HG03565 (cell line): ENCODE data around the gene EPHA2.

Source experiments
- ATAC-seq: cut with Tn5 transposase; IDR thresholded peaks from one replicate; pipeline ENCODE4 v1.9.1; 2021; ENCODE audit warnings: mild to moderate bottlenecking, moderate library complexity; ENCODE audit not compliant: unreplicated experiment

The EPHA2 gene

DNA sequence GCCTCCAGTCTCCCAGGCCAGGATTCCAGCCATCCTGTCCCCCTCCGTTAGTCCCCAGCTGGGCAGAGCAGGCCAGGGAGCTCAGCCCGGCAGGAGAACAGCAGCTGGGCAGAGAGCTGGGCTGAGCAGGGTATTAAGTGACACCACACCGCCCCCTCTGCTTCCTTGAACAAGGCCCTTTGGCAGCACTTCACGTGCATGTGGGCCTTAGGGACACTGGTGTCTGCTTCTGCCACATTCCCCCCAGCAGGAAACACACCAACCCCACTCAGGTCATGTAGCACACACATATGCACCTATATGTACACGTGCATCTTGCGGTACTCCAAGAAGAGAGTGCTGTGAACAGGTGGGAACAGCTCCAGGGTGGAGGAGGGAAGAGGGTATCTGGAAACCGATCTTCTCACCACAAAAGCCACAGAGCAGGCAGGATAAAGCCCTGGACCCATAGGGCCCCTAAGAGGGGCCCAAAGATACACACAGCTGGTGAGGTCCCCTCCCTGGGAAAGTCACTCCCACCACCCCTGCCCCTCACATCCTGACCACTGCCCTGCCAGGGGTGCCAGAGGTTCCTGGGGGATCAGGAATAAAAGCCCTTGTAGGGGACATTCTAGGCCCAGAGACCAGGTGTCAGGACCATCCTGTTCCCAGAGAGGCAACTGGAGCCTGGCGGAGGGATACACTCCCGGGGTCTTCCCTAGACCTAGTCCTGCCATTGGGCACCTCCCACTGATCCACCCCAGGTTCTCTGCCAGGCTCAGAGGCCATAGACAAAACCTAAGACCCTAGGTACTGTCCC lies 4.5 kb downstream of the EPHA2 start:
- no peak for ATAC-seq

DNA sequence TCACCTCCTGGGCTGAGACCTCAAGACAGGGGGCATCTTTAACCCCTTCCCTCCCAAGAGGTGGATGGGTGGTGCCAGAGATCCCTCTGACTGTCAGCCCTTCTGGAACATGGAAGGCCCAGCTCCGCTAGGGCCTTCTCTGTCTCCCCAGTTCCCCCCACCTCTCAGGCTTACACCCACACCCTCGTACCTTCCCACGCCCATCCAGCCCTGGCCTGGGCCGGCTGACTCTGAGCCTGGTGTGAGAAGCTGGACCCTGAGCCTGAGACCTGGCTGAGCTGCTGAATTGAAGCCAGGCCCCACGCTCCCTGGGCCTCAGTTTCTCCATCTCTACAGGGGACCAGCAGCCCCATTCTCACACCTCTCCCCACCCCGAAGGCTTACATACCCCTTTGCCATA lies 5.4 kb downstream of the EPHA2 start:
- no peak for ATAC-seq

DNA sequence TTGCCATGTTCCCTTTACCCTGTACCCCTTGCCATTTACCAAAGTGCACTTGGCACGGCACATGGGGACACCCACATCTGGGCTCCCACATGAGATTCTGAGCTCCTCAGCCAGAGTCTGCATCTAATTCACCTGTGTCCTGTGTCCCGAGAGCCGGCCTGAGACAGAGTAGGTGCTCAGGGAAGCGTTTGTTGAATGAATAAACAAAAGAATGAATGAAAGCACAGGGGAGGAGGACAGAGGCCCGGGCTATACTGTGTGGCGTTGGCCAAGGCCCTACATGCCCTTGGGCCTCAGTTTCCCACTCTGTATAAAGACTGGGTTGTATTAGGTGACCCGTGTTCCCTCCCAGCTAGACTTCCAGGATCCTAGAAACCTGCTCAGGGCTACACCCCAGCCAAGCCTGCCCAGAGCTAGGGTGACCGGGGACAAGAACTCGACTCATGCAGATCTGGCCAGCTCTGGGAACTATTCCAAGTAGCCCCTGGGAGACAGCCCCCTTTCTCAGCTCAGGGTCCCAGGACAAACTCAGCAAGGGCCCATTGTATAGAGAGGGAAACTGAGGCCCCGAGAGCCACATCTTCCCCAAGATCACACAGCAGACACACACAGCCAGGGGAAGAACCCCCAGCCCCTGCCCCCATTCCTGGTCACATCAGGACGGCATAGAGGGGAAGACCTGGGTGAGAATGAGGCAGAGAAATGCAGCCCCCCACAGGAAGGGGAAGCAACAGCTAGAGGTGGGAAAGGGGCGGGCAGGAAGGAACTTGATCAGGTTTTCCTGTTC lies 6.0 kb downstream of the EPHA2 start:
- ATAC-seq, result no peak

DNA sequence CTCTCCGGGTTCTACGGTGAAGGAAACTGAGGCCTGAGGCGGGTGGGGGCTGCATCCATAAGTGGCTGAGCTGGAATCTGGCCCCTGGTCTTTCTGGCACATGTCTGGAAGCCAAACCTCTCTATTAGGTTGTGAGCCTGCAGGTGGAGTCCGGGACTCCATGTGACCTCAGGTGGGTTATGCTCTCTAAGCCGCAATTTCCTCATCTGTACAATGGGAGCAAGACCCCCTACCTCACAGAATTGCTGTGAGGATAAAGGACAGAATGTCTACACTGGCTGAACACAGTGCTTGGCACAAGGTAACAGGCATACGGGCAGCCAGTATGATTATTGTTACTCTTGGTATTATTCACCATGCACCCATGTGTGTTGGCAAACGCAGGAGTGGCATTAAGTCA lies 6.7 kb downstream of the EPHA2 start:
- ATAC-seq, result no peak

DNA sequence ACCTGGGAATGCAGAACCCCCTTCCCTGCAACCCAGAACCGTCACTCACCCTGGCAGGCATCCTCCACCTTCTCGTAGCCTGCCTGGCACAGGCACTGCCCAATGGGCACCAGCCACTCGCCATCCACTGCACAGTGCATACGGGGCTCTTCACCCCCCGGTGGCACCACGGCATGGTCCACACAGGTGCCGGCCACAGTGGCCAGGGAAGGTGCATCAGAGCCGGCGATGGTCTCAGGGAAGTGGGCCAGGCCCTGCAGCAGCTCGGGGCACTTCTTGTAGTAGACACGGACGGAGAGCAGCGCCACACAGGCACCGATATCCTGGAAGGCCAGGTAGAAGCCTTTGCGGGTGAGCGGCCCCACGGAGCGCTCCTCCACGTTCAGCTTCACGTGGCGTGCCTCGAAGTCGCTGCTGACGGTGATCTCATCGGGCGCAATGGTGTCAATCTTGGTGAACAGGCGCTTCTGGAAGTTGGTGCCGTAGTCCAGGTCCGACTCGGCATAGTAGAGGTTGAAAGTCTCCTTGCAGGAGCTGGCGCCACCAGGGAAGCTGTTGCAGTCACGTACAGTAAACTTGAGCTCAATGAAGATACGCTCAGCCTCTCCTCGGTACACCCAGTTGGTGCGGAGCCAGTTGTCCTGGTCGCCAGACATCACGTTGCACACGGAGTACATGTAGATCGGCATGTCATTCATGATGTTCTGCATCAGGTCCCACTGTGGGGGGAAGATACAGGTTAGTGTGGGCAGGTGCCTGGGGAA lies 7.4 kb downstream of the EPHA2 start:
- no peak for ATAC-seq

DNA sequence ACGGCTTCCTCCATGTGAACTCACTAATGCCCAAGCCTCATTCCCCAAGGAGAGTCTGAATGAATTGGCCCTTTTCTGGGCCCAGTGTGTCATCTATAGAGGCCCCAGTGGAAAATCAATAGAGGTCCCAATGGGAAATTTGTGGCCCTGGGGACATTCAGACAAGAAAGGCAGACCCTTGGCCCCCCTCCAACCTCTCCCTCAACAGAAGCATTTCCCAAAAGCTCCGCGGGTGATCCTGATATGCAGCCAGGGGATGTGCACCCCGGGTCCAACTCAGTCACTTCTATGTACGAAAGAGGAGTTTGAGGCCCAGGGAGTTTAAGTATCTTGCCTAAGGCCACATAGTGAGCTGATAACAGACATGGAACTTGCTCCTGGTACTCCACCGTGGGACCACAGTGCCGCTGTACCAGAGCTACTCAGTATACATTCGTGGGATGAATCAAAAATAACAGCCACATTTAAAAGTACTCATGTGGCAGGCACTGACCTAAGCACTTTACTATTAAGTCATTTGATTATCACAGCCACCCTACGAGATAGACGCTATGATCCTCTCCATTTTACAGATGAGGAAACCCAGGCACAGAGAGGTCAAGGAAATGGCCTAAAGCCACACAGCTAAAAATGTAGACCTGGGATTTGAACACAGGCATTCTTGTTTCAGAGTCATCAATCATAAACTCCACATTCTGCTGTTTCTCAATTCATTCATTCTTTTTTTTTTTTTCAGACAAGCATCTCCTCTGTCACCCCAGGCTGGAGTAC lies 8.5 kb downstream of the EPHA2 start:
- ATAC-seq, result no peak

DNA sequence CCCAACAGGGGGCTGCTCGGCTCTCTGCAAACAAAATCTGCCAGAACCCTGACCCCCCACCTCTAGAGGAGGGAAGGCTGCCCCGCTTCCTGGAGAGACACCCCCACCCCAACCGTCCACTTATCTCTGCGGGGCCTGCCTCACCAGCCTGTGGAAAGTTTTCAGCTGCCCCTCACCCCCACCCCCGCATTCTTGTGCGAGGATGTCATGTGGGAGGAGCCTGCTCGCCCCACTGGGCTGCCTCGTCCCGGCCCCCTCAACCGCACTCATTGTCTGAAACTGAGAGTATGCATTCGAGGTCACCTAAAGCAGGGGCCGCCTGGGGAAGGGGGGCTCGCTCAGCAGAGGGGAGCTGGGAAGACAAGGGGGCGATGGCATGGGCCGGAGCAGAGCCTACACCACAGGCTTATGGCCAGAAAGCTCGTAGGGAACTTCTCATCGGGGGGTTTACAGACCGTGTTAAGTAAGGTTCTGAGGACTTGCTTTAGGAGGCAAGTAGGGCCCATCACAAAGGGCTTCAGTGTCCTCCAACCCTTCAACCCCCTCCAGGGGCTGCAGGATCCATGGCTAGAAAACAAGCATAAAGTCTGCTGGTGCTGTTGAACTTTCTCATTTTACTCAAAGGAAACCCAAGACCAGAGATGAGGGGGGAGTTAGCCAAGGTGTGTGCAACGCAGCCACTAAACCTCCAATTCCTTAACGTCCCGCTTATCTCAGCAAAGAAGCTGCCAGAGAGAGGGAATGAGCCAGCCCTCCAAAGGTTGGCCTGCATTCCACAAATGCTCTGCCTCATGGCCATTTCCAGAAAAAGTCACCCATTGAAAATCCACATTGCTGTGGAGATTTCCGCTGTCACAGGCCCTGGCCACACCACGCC lies 9.4 kb downstream of the EPHA2 start:
- ATAC-seq, result no peak

DNA sequence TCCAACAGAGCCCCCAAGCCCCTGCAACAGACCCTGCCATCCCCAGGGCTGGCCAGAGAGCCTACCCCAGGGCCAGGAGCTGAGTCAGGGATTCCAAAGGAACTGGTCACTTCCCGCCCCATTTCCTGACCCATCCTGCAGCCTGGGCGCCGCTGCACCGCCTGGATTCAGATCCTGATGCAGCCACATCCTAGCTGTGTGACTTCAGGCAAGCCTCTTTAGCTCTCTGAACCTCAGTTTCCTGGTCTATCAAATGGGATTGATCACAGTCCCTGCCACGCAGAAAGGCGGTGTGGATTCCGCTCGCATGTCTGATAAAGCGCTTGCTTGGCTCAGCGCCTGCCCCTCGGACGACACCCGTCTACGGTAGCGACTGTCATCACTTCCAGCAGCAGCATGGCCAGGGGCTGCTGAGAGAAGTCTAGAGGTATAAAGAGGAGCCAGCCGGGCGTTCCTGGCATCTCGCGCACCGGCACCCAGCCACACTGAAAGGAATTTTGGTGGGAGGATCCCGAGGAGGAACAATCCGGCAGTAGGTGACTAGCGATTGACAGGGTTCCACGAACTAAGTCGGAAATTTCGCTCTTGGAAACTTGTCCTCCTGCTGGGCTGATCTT lies 10.1 kb downstream of the EPHA2 start:
- no peak for ATAC-seq

DNA sequence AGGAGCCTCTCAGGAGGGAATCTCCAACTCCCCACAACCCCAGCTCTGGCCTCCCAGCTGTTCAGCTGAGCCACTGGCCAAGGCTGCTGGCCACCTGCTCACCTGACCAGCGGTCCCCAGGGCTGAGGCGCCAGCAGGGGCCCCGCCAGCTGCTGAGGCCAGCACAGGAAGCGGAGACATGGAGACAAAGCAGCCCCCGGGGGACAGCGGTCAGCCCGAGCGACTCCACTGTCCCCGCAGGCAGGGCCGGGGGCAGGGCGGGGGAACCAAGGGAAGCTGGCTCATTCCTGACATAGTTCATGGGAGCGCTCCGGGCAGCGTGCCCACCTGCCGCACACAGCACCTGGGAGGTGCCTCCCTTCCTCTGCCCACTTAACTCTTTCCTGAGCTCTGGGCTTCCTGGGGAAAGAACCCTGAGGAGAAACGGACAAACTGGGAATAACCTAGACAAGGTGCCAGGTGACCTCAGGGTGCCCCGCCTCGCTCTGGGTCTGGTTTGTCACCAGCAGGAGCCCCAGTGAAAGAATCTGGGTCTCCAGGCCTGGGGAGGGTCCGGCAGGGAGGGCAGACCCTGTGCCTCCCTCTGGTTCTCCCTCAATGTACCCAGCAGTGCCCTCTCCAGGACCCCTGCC lies 10.7 kb downstream of the EPHA2 start:
- ATAC-seq, result no peak

DNA sequence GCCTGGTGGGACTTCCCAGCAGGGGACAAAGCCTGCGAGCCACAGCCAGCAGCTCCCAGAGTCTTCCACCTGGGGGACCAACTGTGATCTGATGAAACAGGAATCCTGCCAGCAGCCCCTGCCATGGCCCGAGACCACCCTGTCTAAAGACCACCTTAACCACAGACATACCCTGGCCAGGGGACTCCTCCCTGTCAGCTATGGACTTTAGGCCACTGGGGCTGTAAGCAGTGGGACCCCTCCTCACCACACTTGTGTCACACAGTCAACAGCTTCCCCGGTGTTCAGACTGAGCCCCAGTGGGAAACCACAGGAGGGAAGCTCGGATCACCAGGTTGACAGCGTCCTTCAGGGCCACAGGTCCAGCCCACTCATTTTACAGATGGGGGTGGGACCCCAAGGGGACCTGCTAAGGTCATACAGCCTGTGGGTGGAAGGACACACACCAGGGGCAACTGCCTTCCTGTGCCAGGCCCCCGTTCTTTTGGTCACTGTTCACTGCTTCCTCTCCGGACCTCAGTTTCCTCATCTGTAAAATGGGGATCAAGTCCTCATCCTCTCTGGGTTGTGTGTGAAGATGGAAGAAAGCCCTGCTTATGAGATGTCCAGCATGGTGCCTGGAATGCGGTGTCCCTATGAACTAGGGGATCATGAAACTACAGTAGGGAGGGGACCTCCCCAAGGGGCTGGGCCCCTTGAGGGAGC lies 11.4 kb downstream of the EPHA2 start:
- no peak for ATAC-seq

DNA sequence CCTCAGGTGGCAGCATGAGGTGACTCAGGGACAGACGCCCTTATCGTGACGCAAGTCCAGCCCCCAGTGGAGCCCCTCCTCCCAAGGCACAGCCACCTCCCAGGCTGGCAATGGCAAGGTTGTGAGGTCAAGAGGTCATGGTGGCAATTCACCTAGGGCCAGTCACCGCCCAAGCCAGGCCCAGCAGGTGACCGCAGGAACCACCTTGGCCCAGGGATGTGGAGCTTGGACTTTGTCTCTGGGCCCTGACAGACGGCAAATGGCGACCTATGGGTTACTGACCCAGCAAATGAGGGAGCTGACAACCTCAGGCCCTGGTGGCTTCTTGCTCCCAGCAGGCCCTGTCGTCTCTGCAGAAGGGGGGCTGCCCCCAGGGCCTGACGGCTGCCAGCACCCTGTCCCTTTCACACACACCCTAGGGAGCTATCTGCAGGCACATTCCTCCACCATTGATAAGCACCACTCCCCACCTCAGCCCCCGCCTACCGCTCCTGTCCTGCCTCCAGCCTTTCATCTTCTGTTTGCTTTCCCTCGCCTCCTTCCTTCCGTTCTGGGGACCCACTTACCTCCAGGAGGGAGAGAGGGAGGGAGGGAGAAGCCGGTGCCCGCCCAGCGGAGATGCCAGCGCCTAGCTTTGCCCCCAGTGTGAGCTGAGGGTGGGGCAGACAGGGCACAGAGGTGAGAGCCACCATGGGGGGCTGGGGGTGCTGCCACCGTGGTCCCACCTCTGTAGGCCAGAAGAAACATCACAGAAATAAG lies 12.1 kb downstream of the EPHA2 start:
- no peak for ATAC-seq

DNA sequence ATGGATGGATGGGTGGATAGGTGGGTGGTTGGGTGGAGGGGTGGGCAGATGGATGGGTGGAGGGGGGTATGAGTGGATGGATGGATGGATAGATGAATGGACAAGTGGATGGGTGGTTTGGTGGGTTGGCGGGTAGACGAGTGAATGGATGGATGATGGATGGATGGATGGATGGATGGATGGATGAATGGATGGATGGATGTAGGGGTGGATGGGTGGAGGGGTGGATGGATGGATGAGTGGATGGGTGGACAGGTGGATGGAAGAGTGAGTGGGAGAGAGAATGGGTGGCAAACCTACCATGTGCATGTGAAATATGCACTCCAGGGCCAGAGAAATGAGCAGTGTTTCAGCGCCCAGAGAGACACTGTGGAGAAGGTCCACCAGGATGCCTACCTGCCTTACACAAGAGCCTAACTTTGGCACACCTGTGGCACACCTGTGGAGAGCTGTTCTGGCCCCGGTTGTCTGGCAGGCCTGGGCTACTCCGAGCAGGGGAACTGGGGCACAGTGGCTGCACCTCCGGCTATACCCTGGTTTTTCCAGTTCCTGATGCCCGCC lies 12.8 kb downstream of the EPHA2 start:
- ATAC-seq, result no peak

DNA sequence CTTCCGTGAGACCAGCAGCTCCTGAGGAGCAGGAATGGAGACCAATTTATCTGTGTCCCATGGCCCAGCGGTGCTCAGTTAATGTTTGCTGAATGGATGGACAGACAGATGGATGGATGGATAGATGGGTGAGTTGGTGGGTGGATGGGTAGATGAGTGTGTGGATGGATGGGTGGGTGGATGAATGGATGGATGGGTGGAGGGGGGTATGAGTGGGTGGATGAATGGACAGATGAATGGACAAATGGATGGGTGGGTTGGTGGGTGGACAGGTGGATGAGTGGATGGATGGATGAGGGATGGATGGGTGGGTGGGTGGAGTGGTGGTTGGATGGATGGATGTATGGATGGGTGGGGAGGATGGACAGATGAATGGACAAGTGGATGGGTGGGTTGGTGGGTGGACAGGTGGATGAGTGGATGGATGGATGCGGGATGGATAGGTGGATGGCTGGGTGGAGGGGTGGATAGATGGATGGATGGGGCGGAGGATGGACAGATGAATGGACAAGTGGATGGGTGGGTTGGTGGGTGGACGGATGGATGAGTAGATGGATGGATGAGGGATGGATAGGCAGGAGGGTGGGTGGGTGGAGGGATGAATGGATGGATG lies 13.4 kb downstream of the EPHA2 start:
- ATAC-seq, result no peak

DNA sequence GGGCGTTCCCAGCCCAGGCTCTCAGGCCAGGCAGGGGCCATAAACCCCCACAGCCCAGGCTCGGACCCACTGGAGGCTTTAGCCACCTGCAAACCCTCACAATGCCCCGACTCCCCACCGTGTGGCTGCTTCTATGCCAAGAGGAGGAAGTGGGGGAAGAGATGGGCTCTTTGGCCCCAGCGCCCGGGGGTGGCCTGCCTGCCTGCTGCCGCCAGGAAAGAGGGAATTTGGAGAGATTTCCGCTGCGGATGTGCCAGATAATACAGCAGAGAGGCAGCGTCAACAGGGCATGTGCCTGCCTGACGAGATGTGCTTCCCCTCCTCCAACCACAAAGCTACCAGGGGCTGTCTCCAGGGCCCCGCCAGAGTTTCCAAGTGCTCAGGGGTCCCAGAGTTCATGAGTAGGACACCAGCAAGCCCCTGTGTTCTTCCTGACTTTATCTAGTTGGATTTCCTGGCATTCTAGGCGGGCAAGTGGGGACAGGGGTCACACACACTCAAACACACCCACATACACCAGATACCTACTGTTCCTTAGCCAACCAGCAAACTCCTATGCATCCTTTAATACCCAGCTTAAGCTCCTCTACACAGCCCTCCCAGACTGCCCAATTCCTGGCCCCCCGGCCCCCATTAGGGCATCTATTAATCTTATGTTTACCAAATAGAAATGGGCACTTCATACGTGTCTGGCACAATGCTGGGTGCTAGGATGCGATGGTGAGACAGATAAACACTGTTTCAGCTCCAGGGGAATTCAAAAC lies 14.1 kb downstream of the EPHA2 start:
- no peak for ATAC-seq

DNA sequence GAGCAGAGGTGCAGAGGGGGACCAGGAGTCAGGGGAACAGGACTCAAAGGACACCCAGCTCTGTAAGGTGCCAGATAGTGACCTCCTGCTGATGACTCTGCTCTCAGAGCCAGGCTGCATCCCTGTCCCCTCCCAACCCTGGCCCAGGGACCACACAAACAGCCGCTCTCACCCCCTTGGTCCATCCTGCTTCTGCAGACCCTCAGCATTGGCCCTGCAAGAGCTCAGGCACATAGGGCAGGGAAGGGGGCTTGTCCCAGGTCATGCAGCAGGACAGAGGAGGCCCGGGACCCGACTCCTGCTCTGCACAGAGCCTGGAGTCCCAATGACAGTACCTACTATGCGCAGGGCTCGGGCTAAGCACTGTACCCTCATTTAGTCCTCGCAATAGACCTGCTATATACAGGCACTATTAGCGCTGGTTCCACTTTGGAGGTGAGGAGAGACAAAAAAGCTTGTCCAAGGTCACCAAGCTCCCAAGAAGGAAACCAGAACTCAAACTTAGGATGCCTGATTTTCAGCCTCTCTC lies 15.7 kb downstream of the EPHA2 start:
- ATAC-seq, result no peak

DNA sequence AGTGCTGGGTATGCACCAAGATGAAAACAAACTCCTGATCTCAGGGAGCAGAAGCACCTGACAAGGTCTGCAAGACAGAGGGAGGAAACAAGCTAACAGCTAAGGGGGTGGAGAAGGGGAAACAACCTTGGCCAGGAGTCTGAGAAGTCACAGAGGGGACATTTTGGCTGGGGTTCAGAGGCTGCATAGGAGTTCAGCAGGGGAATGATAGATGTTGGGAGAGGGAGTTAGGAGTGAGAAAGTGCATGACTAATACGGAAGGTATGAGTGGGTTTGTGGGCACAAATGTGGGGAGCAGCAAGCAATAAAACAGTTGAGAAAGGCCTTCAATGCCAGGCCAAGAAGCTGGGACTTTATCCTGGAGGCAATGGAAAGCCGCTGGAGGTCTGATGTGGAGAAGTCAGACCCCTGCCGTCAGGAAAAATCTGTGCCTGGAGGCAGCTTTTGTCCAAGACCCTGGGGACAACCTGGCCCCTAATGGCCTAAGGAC lies 16.4 kb downstream of the EPHA2 start:
- no peak for ATAC-seq
